H1 (cell line): ENCODE measurements around the gene FBXO38. TPM values are rescaled to one million over a fixed set of nuclear protein-coding genes. Genes with fewer than 3 reads are reported as not detected.

Experiments used
- CTCF ChIA-PET: fragments of 300-600 bp; sonication (Branson Sonifier 250); formaldehyde crosslinking; loops from one replicate; lab custom pipeline; 2021; ENCODE audit not compliant: partially characterized antibody; lab: Charles Lee
- POLR2A ChIA-PET: fragments of 300-600 bp; sonication (Branson Sonifier 250); formaldehyde crosslinking; loops from one replicate; lab custom pipeline; 2021; ENCODE audit warnings: inconsistent platforms; ENCODE audit not compliant: partially characterized antibody; lab: Charles Lee
- DNase-seq, 2 experiments: peaks; one replicate each; pipeline versions ENCODE4 v3.0.0 to v3.0.0-alpha.2; 2010 to 2022; ENCODE audit warnings: low spot score in 2 of 2, low read depth in 1 of 2, mixed read lengths in 1 of 2
- FAIRE-seq: peaks from 2 replicates; lab custom pipeline; 2011; peaks lifted over from hg19 to GRCh38; lab: Jason Lieb, UNC
- H2AFZ ChIP-seq: 2 replicates; pipeline ENCODE4 v1.8.1; 2012; ENCODE audit warnings: low read length, inconsistent platforms
- H2AK5ac ChIP-seq: 2 replicates; pipeline ENCODE4 v1.6.1; 2013; ENCODE audit warnings: low read depth, low read length
- H2BK120ac ChIP-seq: replicated peaks from 2 replicates; pipeline ENCODE3; 2013; ENCODE audit warnings: low read depth, low read length, inconsistent platforms
- H2BK12ac ChIP-seq: 2 replicates; pipeline ENCODE4 v1.6.1; 2013; ENCODE audit warnings: low read depth, low read length
- H2BK15ac ChIP-seq: 2 replicates; pipeline ENCODE4 v1.6.1; 2013; ENCODE audit warnings: low read length
- H2BK20ac ChIP-seq: 2 replicates; pipeline ENCODE4 v1.6.1; 2013; ENCODE audit warnings: low read length
- H2BK5ac ChIP-seq: 2 replicates; pipeline ENCODE4 v1.6.1; 2013; ENCODE audit warnings: low read depth, low read length
- H3K14ac ChIP-seq: 2 replicates; pipeline ENCODE4 v1.6.1; 2013; ENCODE audit warnings: inconsistent platforms; ENCODE audit not compliant: insufficient read length
- H3K18ac ChIP-seq: 2 replicates; pipeline ENCODE4 v1.6.1; 2013; ENCODE audit warnings: low read length; ENCODE audit errors: extremely low read depth
- H3K23ac ChIP-seq: 2 replicates; pipeline ENCODE4 v1.6.1; 2013; ENCODE audit warnings: inconsistent platforms; ENCODE audit not compliant: insufficient read length
- H3K23me2 ChIP-seq: 2 replicates; pipeline ENCODE4 v1.6.1; 2013; ENCODE audit warnings: low read depth, low read length
- H3K27ac ChIP-seq: 2 replicates; pipeline ENCODE4 v1.6.1; 2011; ENCODE audit warnings: low read depth, low read length, inconsistent platforms
- H3K27me3 ChIP-seq, 4 experiments: replicated peaks in 1 of 4; 1 replicate in 1 of 4; 2 replicates in 3 of 4; pipeline versions ENCODE4 v1.6.1 to v1.8.1; 2011 to 2013; ENCODE audit warnings: low read length in 3 of 4, mild to moderate bottlenecking in 3 of 4, inconsistent platforms in 2 of 4, mixed read lengths in 2 of 4, moderate library complexity in 1 of 4; ENCODE audit not compliant: control insufficient read depth in 3 of 4, insufficient read depth in 3 of 4; ENCODE audit errors: extremely low read depth in 1 of 4
- H3K36me3 ChIP-seq, 4 experiments: 2 replicates each; pipeline versions ENCODE4 v1.6.1 to v1.8.1; 2011 to 2013; ENCODE audit warnings: mild to moderate bottlenecking in 4 of 4, low read length in 3 of 4, moderate library complexity in 2 of 4, control low read depth in 1 of 4, inconsistent platforms in 1 of 4; ENCODE audit not compliant: insufficient read depth in 4 of 4, control insufficient read depth in 2 of 4
- H3K4ac ChIP-seq: replicated peaks from 2 replicates; pipeline ENCODE3; 2013; ENCODE audit warnings: low read length, low read depth, mixed read lengths, inconsistent platforms; ENCODE audit not compliant: insufficient read length
- H3K4me1 ChIP-seq, 4 experiments: replicated peaks in 1 of 4; 1 replicate in 1 of 4; 2 replicates in 3 of 4; pipeline versions ENCODE4 v1.6.1 to v1.8.1; 2011 to 2013; ENCODE audit warnings: low read length in 3 of 4, inconsistent platforms in 2 of 4, mixed read lengths in 1 of 4; ENCODE audit not compliant: insufficient read depth in 4 of 4, control insufficient read depth in 3 of 4
- H3K4me2 ChIP-seq, 2 experiments: 2 replicates each; pipeline versions ENCODE4 v1.6.1 to v1.8.1; 2011 to 2013; ENCODE audit warnings: low read depth in 2 of 2, low read length in 2 of 2, control low read depth in 1 of 2, inconsistent platforms in 1 of 2, mild to moderate bottlenecking in 1 of 2; ENCODE audit not compliant: insufficient read depth in 1 of 2
- H3K4me3 ChIP-seq, 4 experiments: fragments of 200-600, 300-600 bp in 1 of 4; sonication (generic), shearing (Covaris generic), sonication (Bioruptor Twin) in 1 of 4; 2 replicates each; pipeline versions ENCODE4 v1.5.1 to v1.8.1; 2011 to 2016; ENCODE audit warnings: low read length in 4 of 4, low read depth in 3 of 4, control low read depth in 2 of 4, inconsistent platforms in 2 of 4, mild to moderate bottlenecking in 2 of 4, mixed read lengths in 1 of 4, moderate library complexity in 1 of 4; ENCODE audit not compliant: insufficient read depth in 2 of 4; ENCODE audit errors: extremely low read depth in 1 of 4
- H3K56ac ChIP-seq: replicated peaks from 2 replicates; pipeline ENCODE3; 2013; ENCODE audit warnings: low read depth, mild to moderate bottlenecking, mixed read lengths, low read length, inconsistent platforms; ENCODE audit not compliant: insufficient read length
- H3K79me1 ChIP-seq: 2 replicates; pipeline ENCODE4 v1.6.1; 2013; ENCODE audit warnings: low read depth, low read length, control low read depth
- H3K79me2 ChIP-seq, 2 experiments: 2 replicates each; pipeline versions ENCODE4 v1.6.1 to v1.8.1; 2012 to 2013; ENCODE audit warnings: low read length in 2 of 2, mild to moderate bottlenecking in 2 of 2, inconsistent platforms in 1 of 2; ENCODE audit not compliant: insufficient read depth in 2 of 2, control insufficient read depth in 1 of 2
- H3K9ac ChIP-seq, 4 experiments: replicated peaks in 1 of 4; 1 replicate in 1 of 4; 2 replicates in 3 of 4; pipeline versions ENCODE4 v1.6.1 to v1.8.1; 2011 to 2013; ENCODE audit warnings: low read depth in 3 of 4, low read length in 3 of 4, control low read depth in 2 of 4, mild to moderate bottlenecking in 2 of 4, moderate library complexity in 2 of 4, inconsistent platforms in 1 of 4; ENCODE audit errors: extremely low read depth in 1 of 4
- H3K9me3 ChIP-seq, 2 experiments: 2 replicates each; pipeline versions ENCODE4 v1.6.1 to v1.8.1; 2012 to 2013; ENCODE audit warnings: mild to moderate bottlenecking in 2 of 2, moderate library complexity in 2 of 2, control low read depth in 1 of 2, inconsistent platforms in 1 of 2, low read depth in 1 of 2, low read length in 1 of 2, mixed read lengths in 1 of 2; ENCODE audit not compliant: insufficient read depth in 2 of 2
- H4K20me1 ChIP-seq, 2 experiments: replicated peaks in 1 of 2; 2 replicates each; pipeline versions ENCODE3 to v1.8.1; 2011 to 2013; ENCODE audit warnings: inconsistent platforms in 2 of 2, low read length in 2 of 2, mild to moderate bottlenecking in 1 of 2; ENCODE audit not compliant: insufficient read depth in 2 of 2, control insufficient read depth in 1 of 2
- H4K5ac ChIP-seq: 2 replicates; pipeline ENCODE4 v1.6.1; 2013; ENCODE audit warnings: low read length, low read depth, mixed read lengths, inconsistent platforms; ENCODE audit not compliant: insufficient read length
- H4K8ac ChIP-seq: 2 replicates; pipeline ENCODE4 v1.8.0; 2013; ENCODE audit warnings: mild to moderate bottlenecking, moderate library complexity, low read length, inconsistent platforms; ENCODE audit not compliant: insufficient read depth; ENCODE audit errors: extremely low read depth
- H4K91ac ChIP-seq: replicated peaks from 2 replicates; pipeline ENCODE3; 2013; ENCODE audit warnings: low read length, mixed read lengths, inconsistent platforms; ENCODE audit not compliant: insufficient read length
- BACH1 ChIP-seq: IDR thresholded peaks from 2 replicates; pipeline ENCODE4 v1.6.1; 2012; ENCODE audit warnings: low read length, improper control_type of control experiment
- BCL11A ChIP-seq, 2 experiments: IDR thresholded peaks; one replicate each; pipeline ENCODE4 v1.6.1; 2011; ENCODE audit warnings: low read depth in 2 of 2, low read length in 2 of 2, mild to moderate bottlenecking in 2 of 2
- EGR1 ChIP-seq: IDR thresholded peaks from 2 replicates; pipeline ENCODE4 v1.6.1; 2011; ENCODE audit warnings: low read depth, low read length, borderline replicate concordance
- EP300 ChIP-seq, 2 experiments: IDR thresholded peaks; 1 replicate in 1 of 2; 2 replicates in 1 of 2; pipeline ENCODE4 v1.6.1; 2011 to 2012; ENCODE audit warnings: low read depth in 2 of 2, low read length in 2 of 2, mild to moderate bottlenecking in 2 of 2, borderline replicate concordance in 1 of 2, inconsistent platforms in 1 of 2, moderate library complexity in 1 of 2
- GABPA ChIP-seq: IDR thresholded peaks from 2 replicates; pipeline ENCODE4 v1.6.1; 2011; ENCODE audit warnings: mild to moderate bottlenecking, low read length, moderate library complexity, borderline replicate concordance; ENCODE audit not compliant: insufficient read depth
- NRF1 ChIP-seq: IDR thresholded peaks from 2 replicates; pipeline ENCODE4 v1.6.1; 2011; ENCODE audit warnings: mild to moderate bottlenecking, low read depth, low read length, improper control_type of control experiment
- SP4 ChIP-seq: IDR thresholded peaks from 2 replicates; pipeline ENCODE4 v1.6.1; 2012; ENCODE audit warnings: low read length, inconsistent platforms
- TAF1 ChIP-seq: IDR thresholded peaks from 2 replicates; pipeline ENCODE4 v1.6.1; 2011; ENCODE audit warnings: mild to moderate bottlenecking, low read depth, low read length
- WGBS, 2 experiments: shearing (Covaris generic) in 1 of 2; methylation state at CpG; one replicate each; pipeline versions ENCODE4 v1.1.6 to v1.1.7; 2013 to 2015; ENCODE audit warnings: low lambda C conversion rate in 2 of 2, mixed read lengths in 2 of 2, inconsistent platforms in 1 of 2, low coverage in 1 of 2, missing lambda C conversion rate in 1 of 2; ENCODE audit not compliant: insufficient replicate concordance in 2 of 2, insufficient coverage in 1 of 2, insufficient read length in 1 of 2; ENCODE audit errors: extremely low coverage in 1 of 2, missing lambda C conversion rate in 1 of 2; 5-methylcytosine and 5-hydroxymethylcytosine counted together
- polyA plus RNA-seq, 7 experiments: library from polyadenylated mRNA; depleted of rRNA in 3 of 7; stranded (reverse) in 5 of 7; unstranded in 2 of 7; fragments of >200 nt in 5 of 7; fragments of 200-250 nt in 2 of 7; gene quantifications; 1 replicate in 5 of 7; 2 replicates in 1 of 7; 4 replicates in 1 of 7; pipeline versions ENCODE4 v1.2.1 to v1.2.3, GENCODE V29; 2011 to 2013; ENCODE audit warnings: missing spikeins in 2 of 7, mixed read lengths in 2 of 7
- total RNA-seq: library from RNA; stranded (reverse); fragmentation: NEBNext Ultra II Directional; extraction: Animal tissue kit (Norgen Biotek cat#: 25700); gene quantifications from 2 replicates; pipeline ENCODE4 v1.2.1, GENCODE V29; 2021
- TF ChIP-seq, protein P1 (sequence below): IDR thresholded peaks from 2 replicates; pipeline ENCODE4 v1.6.1; 2011; ENCODE audit warnings: low read length, improper control_type of control experiment

Gene FBXO38
- total and polyA plus RNA-seq, 2 of the 8 experiments (the other 6 are each of a cell fraction or from before 2014, with no cell fraction given) = 9.1 to 34.3 TPM

DNA sequence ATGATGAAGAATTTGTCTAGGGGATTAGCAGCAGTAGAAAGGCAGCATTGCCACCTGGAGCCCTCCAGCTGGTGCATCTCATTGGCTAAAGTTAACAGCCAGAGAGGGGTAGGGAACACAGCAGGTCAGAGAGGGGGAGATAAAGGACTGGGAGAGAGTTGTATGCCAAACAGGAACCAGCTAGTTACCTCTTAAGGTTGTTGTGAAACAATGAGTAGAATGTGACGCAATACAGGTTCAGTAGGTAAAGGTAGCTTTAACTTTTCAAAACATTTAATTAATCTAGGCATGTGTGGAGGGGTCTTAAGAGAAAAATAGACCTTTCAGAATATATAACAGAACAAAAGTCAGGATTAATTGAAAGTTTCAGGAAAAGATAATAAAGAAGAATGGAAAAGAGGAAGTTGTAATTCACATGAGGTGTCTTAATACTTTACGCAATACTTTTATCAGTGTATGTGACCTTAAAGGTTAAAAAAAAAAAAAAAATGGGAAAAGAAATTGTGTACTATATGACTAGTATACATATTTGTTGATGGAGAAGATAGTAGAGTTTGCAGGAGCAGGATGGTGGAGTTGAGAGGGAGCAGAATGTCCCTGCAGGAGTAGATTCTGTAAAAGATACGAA is 14.3 kb downstream of the FBXO38 start:
- no peak overlapping the region for H2BK5ac ChIP-seq
- no peaks in the 10 kb centered on the region for H3K79me1 ChIP-seq
- 50% methylated on average over 3 of the region's 3 CpGs; no CpG with 5 or more reads in 1 of the 2 experiments for WGBS, 2 experiments
- ChIA-PET CTCF (interaction anchor here (0.6 to 2.5 kb wide), 20 partner anchors 9 to 569 kb away, joined by 3 to 14 read pairs (median 4); partner anchors contain the start of gene FBXO38), POLR2A (interaction anchor here (0.7 to 2.0 kb wide), 10 partner anchors 10 to 856 kb away, joined by 3 to 16 read pairs (median 3); partner anchors contain the start of gene FBXO38)
- H3K23me2 ChIP-seq = no peaks in the 10 kb centered on the region
- H3K27me3 ChIP-seq = no peaks in the 10 kb centered on the region
- no peak overlapping the region for H2BK12ac ChIP-seq
- peak overlapping the region; percentile 58 for H3K27ac ChIP-seq
- peak overlapping the region in 1 of 2 experiments; percentile 0; a peak in 1 of 4 replicates for H3K4me2 ChIP-seq
- H3K18ac ChIP-seq = no peak overlapping the region; the same call in 1 of the 2 replicates
- peaks cover 0 to 17% (median 6%) of the 10 kb centered on the region in 4 experiments; a peak in 4 of 7 replicates for H3K4me1 ChIP-seq
- H4K91ac ChIP-seq = no peak overlapping the region
- H3K4me3 ChIP-seq = peak overlapping the region in 1 of 4 experiments; percentile 27; a peak in 1 of 8 replicates
- H3K14ac ChIP-seq = no peak overlapping the region
- no peak overlapping the region for H3K23ac ChIP-seq
- H3K4ac ChIP-seq = no peak overlapping the region
- peaks cover 6 to 43% (median 16%) of the 10 kb centered on the region in 4 experiments; a peak in 7 of 8 replicates for H3K36me3 ChIP-seq
- peak overlapping the region in 1 of 4 experiments; percentile 15; a peak in 3 of 7 replicates for H3K9ac ChIP-seq
- peaks cover 0 to 14% of the 10 kb centered on the region in 2 experiments; a peak in 2 of 4 replicates for H3K79me2 ChIP-seq
- no peaks in the 10 kb centered on the region for H3K9me3 ChIP-seq
- peak overlapping the region; percentile 68 for H4K5ac ChIP-seq
- H2AK5ac ChIP-seq = no peak overlapping the region
- no peak overlapping the region for H3K56ac ChIP-seq
- FAIRE-seq (peak; percentile 99), DNase-seq (peak; percentile 48 to 61)
- no peak overlapping the region for H2AFZ ChIP-seq
- no peak overlapping the region for H2BK15ac ChIP-seq
- no peaks in the 10 kb centered on the region for H4K20me1 ChIP-seq
- no peak overlapping the region for H2BK120ac ChIP-seq
- H2BK20ac ChIP-seq = no peak overlapping the region
- no peak overlapping the region for H4K8ac ChIP-seq
- TF ChIP-seq SP4 (no peak), EGR1 (no peak), NRF1 (no peak), EP300 (IDR thresholded peaks at IDR 0.05; ENCODE audit: borderline replicate concordance in 1 of 2, low read depth in 2 of 2, low read length in 2 of 2) (peak in 1 of 2 experiments; percentile 73; a peak in 1 of 3 replicates), BCL11A (IDR thresholded peaks at IDR 0.05; ENCODE audit: low read depth in 2 of 2, low read length in 2 of 2) (no peak), TAF1 (peak; percentile 29; the same call in 1 of the 2 replicates), GABPA (no peak), BACH1 (no peak)
- TF ChIP-seq, protein P1, sequence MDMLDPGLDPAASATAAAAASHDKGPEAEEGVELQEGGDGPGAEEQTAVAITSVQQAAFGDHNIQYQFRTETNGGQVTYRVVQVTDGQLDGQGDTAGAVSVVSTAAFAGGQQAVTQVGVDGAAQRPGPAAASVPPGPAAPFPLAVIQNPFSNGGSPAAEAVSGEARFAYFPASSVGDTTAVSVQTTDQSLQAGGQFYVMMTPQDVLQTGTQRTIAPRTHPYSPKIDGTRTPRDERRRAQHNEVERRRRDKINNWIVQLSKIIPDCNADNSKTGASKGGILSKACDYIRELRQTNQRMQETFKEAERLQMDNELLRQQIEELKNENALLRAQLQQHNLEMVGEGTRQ = no peak
